Measurements from ENCODE around the gene GNA12.

- TF ChIP-seq, protein P1, sequence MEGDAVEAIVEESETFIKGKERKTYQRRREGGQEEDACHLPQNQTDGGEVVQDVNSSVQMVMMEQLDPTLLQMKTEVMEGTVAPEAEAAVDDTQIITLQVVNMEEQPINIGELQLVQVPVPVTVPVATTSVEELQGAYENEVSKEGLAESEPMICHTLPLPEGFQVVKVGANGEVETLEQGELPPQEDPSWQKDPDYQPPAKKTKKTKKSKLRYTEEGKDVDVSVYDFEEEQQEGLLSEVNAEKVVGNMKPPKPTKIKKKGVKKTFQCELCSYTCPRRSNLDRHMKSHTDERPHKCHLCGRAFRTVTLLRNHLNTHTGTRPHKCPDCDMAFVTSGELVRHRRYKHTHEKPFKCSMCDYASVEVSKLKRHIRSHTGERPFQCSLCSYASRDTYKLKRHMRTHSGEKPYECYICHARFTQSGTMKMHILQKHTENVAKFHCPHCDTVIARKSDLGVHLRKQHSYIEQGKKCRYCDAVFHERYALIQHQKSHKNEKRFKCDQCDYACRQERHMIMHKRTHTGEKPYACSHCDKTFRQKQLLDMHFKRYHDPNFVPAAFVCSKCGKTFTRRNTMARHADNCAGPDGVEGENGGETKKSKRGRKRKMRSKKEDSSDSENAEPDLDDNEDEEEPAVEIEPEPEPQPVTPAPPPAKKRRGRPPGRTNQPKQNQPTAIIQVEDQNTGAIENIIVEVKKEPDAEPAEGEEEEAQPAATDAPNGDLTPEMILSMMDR (IDR thresholded peaks at IDR 0.05): no peak
- TF ChIP-seq POLR2A (IDR thresholded peaks at IDR 0.05): no peak
These were observed 136.6 kb downstream of the GNA12 start for GRCh38 chr7:2707481-2707880.

All from thyroid gland (tissue), 4 donors.